HG02970 (cell line): ENCODE data around the gene KIAA0930.
A peak's percentile ranks its signal among the peaks of the same experiment; 100 is the strongest.
"Not testable (repeated sequence)": the region's sequence is repeated elsewhere in the genome, so short reads cannot be mapped to it uniquely, and the experiment has no call there.

Source experiments
- ATAC-seq: cut with Tn5 transposase; IDR thresholded peaks from one replicate; pipeline ENCODE4 v1.9.1; 2021; ENCODE audit warnings: mild to moderate bottlenecking, moderate library complexity, moderate number of reproducible peaks; ENCODE audit not compliant: unreplicated experiment, low FRiP score

The KIAA0930 gene

DNA sequence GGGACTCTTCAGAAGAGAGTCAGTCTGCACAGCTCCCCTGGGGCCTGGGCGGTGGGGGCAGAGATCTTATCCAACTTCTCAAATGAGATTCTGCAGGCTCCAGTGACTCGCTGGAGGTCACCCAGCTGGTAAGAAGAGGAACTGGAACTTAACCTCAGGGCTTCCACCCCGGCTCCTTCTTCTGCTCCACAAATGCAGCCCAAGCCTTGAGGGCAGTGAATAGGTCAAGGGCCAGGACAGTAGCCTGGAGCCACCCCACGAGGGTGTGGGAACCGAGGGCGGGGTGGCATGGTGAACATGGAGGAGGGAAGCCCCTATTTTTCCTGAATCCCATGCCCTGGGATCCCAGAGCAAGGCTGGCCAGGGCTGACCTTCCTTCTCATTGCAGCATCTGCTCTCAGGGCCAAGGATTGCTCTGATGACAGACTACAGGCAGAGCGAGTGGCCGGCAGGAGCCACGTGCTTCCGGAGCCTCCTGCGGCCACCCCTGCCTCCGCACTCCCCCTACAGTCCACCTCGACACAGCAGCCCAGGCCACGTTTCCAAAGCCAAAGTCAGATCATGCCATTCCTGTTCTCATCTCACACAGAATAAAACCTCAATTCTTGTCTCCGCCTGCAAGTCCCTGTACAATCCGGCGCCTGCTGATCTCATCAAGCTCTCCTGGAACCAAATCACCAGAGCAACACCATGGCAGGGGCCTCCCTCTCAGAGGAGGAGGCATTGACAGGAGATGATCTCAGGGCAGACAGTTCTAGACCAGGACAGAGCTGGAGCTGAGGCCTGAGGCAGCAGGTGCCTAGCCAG lies 23.0 kb upstream of the KIAA0930 start:
- ATAC-seq = peak; percentile 51

DNA sequence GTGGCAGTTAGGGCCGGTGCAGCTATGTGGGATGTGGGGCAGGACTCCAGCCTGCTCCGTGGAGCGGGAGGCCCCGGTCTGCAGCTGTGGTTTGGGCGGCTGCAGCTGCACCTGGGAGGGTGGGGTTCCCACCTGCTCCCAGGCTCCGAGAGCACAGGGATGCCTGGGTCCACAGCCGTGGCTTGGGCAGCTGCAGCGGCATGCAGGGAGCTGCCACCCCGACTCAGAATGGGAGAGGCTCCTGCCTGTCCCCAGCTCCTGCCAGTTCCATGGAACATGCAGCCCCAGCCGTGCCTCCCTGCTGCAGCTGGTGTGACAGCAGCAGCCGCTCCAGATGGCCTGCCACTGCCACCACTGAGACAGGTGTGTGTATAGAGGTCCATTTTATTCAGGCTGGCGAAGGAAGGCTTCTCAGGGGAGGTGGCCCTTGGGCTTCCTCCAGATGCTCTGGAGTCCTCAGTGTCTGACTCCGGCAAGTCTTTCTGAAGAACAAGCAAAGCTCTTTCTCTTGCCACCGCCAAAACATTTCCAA lies 22.3 kb upstream of the KIAA0930 start:
- peak; percentile 11 for ATAC-seq

DNA sequence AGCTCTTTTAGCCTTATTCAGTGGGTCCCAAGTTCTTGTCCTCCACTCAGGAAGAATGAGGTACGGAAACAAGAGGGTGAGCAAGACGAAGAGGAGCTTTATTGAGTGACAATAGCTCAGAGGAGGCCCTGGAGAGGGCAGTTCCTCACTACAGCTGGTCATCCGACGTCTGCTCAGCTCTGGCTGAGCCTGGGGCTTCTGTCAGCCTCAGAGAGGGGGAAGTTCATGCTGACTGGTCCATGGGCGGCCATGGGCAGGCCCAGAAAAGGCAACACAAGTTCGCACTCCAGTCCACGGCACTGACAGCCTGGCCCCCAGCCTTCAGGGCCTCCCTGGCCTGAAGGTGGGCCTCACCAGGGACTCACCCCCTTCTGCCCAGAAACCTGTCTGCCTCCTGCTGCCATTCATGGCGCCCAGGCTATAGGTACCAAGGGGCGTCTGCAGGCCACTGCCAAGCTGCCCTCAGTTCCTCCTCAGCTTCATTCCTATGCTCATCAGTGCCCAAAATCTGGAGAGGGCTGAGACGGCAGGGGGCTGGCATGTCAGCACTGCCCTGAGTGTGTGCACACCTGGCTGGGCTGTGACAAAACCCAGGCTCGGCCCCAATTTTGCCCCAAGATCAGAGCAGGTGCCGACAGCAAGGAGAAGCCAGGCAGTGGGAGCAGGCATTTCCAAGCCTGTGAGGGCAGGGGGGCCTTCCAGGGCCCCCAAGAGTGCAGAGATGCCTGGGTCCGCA lies 21.7 kb upstream of the KIAA0930 start:
- ATAC-seq = no peak

DNA sequence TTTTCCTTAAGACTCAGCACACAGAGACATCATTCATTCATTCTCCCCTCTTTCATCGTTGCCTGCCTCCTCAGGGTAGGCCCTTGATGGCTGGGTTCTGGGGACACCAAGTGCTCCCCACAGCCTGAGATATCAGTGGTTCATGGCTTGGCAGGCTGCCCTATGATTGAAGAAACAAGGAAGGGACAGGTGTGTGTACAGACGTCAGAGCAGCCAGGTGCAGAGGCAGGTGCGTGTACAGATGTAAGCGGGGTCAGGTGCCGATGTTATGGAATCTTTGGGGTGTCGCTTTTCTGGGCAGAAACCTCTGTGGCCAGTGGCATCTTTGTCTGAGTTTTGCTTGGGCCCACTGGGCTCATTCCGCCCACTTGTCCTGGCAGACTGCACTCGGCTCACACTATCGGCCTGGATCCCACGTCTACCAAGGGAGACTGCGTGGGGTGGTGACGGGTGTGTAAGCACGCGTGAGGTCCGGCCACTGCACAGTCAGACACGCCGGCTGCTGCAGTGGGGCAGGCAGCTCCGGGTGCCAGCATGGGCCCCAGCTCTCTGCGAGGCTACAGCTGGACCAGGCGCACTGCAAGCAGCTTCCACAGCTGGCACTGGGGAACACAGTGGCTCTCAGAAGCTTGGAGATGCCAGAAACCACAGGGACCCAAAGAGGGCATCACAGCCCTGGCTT lies 20.9 kb upstream of the KIAA0930 start:
- no peak for ATAC-seq

DNA sequence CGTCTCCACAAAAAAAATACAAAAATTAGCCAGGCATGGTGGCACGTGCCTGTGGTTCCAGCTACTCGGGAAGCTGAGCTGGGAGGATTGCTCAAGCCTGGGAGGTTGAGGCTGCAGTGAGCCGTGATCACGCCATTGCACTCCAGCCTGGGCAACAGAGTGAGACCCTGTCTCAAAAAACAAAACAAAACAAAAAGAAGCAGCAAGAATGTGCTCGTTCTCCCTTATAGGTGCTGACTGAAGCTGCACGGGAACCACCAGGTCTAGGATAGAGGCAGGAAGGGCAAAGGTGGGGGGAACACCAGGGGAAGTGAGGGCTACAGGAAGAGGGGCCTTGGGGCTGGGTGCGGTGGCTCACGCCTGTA lies 19.7 kb upstream of the KIAA0930 start:
- ATAC-seq = not testable (repeated sequence)

DNA sequence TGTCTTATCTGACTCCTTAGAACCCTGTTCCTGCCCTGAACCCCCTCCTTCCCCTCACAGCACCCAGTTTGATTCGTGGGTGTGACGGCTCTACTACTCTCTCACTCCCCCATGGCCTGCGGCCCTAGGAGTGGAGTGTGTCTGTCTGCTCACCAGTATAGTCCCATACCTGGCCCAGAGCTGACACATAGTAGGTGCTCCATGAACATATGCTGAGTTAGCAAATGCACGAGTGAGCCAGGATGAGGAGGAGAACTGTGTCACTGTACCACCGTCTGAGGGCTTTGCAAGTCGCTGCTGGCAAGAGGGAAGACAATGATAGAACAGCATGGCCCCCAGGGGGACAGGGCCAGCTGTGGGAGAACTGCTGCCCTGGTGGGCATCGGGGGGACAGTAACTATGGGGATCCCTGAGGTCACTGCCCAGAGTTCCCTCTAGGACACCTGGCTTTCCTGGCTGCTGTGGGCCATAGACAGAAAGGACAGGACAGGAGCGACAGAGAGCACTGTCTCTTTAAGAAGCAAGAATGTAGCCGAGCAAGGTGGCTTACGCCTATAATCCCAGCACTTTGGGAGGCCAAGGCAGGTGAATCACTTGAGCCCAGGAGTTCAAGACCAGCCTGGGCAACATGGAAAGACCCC lies 19.2 kb upstream of the KIAA0930 start:
- no peak for ATAC-seq

DNA sequence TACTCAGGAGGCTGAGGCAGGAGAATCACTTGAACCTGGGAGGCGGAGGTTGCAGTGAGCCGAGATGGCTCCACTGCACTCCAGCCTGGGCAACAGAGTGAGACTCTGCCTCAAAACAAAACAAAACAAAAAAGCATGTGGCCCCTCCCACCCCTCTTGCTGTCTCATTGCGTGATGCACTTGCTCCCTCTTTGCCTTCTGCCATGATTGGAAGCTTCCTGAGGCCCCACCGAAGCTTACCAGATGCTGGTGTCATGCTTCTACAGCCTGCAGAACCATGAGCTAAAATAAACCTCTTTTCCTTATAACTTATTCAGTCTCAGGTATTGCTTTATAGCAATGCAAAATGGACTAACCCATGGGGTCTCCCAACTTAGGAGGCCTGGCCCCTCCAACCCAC lies 17.2 kb upstream of the KIAA0930 start:
- ATAC-seq = not testable (repeated sequence)

DNA sequence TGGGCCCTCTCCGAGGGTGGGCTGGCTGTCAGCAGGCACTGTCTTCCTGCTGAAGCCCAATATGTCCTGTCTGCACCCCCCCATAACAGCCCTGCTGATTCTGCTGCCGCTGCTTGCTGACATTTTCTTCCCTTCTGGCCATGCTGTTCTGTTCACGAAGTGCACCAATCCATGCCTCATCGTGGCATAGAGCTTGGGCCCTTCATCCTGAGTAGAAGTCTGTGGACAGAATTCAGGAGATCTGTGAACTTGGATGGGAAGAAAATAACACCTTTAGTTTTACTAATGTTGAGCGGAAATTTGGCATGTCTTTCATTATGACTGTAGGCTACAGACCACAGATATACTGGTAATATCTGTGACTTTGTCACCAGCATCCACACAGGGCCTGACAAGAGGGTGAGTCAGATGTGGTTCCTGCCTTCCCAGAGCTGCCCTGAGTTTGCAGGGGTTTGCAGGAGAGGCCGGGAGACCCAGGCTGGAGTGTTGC lies 14.1 kb upstream of the KIAA0930 start:
- ATAC-seq = no peak

DNA sequence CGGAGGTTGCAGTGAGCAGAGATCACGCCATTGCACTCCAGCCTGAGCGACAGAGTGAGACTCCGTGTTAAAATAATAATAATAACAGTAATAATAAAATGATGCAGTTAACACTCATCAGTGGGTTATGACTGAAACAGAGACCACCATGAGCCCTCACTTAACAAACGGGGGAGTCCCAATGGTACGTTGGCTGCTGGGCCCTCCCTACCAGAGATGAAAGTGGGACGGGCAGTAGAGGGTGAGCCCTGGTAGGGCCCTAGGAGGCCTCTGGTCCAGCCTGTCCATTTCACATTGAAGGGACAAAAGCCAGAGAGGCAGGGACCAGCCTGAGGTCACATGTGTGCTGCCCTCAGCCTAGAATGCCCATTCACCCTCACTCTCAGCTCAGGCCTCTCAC lies 13.7 kb upstream of the KIAA0930 start:
- no peak for ATAC-seq

DNA sequence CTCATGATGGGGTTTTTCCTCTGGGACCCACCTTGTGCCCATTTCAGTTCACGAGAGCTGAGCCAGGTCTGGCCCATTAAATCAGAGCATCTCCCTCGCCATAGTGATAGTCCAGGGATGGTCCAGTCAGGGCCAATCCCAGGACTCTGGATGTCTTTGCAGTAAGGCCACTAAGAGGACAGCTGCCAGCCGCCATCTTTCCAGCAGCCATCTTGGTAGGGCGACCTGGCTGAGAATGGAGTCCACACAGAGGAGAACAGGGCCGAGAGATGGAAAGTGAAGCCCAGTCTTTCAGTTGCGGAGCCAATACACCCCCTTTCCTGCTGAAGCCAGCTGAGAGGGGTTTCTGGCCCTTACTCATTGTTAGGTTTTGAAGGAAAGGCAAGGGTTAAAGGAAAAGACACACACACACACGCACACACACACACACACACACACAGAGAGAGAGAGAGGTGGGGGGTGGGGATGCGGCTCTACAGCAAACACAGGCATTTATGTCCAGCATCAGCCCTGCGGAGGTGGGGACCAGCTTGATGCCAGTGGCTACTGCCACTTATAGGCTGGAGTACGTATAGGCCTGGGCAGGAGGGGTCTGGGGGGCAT lies 12.4 kb upstream of the KIAA0930 start:
- no peak for ATAC-seq

DNA sequence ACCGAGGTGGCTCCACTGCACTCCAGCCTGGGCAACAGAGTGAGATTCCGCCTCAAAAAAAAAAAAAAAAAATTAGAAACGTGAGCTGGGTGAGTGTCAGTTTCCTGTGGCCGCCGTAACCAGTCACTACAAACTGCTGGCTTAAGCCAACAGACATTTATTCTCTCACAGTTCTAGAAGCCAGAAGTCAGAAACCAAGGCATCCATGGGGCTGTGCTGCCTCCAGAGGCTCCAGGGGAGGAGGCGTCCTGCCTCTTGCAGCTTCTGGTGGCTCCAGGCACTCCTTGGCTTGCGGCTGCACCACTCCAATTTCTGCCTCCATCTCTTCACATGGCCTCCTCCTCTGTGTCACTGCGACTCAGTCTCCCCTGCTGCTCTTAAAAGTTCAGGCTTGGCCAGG lies 11.1 kb upstream of the KIAA0930 start:
- ATAC-seq = no peak

DNA sequence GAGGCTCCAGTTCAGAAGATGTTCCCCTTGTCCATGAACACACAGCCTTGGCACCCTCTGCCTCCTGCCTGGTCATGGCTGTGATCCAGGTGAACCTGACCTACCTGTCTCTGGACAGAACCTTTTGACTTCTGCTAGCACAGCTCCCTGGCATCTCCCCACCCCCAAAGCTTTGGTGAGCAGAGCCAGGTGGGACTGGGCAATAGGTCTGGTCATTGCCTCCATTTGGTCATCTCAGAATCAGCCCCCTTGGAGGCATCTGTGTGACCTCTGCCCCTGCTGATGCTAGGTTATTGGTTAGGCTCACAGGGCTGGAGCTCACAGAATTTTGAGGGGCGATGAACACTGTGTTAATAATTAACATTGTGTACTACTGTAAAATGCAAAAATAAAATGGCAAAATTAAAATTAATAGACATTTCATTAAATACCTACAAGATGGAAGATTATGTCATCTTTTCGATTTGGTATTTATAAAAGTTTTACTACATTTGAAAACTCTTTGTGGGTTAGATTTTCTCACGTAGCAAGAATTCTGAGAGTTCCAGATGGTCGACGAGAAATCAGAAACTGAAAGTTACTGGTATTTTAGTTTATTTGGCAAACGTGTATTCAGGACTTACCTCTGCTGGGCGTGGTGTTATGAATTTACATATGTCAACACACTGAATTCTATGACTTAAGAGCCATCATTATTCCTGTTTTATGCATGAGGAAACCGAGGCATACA lies 8.3 kb upstream of the KIAA0930 start:
- no peak for ATAC-seq

DNA sequence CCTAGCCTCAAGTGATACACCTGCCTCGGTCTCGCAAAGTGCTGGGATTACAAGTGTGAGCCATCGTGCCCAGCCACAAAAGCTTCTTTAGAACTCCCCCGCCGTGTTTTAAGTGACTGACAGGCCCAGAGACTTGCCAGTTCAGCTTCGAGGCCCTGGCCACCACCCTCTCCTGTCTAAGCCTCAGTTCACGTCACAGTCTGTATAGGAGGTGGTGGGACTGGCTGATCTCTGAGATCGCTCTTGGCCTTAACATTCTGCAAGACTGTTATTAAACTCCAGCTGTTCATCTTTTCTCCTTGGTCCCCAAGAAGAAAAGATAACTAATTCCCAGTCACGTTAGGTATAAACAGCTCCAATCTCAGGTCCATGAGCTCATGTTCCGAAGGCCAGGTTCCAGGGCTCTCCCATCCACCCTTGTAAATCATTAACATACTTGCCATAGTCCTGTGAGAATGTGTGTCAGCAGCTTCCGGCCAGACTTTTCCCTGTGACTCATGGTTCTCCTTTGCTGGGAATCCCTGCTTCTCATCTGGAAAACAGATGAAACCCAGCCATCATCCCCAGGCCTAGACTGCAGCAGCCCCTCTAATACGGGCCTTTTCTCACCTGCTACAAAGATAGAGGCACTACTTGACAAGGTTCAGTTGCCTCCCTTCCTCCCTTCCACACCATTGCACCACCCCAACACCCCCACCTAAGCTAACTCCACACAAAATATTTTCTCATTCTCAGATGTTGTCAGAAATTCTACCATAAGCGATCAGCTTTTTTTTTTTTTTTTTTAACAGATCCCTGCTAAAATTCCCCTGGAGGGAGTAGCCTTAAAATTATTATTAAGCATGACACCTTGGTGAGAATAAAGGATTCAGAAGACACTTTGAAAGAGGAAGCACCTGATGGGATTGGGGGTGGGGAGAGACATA lies 5.6 kb upstream of the KIAA0930 start:
- ATAC-seq = no peak

DNA sequence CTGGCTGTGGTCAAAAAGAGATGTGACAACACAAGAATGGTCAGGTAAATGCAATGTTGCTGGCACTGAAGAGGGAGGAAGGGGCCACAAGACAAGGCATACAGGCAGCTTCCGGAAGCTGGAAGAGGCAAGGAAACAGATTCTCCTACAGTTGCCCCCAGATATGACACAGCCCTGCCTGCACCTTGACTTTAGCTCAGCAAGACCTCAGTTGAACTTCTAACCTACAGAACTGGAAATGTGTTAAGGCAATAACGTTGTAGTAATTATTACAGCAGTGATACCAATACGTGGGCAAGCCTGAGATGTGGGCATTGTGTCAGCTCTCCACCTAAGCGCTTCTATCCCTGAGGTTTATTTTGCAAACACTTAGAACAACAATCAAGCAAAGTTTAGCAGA lies 4.2 kb upstream of the KIAA0930 start:
- no peak for ATAC-seq

DNA sequence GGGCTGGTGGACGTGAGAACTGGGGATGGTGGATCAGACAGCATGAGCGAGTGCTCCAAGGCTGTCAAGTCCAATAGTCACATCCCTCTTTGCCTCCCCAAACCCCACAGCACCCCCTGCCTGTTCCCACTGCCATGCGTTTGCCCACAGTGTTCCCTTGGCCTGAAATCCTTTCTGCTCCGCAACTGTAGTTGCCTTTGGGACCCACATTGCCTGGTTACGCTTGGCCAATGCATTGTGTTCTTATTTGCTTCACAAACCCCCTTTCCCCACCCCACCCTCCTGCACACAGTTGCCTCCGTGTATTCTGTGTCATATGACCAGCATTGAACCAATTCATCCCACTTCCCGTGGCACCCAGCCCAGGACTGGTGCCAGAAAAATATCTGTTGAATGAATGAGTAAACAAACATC lies 2.1 kb upstream of the KIAA0930 start:
- no peak for ATAC-seq

DNA sequence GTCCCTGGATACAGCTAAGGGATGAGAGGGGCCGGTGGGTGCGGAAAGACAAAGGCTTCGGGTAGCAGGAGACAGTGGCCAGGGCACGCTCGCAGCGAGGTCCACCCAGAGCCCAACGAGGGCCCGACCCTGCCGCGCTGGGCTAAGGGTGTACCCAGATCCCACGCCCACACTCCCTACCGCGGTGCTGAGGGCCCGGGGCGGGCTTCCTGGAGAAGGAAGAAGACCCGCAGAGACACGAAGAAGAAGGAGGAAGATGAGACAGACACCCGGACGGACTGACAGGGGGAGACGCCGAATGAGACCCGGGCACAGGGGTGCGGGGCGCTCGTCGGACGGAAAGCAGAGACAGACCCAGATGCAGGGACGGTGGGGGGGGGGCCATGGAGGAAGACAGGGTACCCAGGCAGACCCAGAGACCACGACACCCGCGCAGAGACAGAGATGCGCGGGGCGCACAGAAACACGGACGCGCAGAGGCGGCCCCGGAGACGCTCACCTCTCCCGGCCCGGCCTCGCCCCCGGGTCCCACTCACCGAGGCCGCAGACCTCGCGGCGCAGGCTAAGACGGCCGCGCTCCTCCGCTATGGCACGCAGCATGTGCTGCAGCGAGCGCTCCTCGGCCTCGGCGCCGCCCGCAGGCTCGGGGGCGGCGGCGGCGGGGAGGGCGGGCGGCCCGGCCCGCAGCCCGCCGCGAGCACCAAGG lies 437 bp downstream of the KIAA0930 start:
- no peak for ATAC-seq

DNA sequence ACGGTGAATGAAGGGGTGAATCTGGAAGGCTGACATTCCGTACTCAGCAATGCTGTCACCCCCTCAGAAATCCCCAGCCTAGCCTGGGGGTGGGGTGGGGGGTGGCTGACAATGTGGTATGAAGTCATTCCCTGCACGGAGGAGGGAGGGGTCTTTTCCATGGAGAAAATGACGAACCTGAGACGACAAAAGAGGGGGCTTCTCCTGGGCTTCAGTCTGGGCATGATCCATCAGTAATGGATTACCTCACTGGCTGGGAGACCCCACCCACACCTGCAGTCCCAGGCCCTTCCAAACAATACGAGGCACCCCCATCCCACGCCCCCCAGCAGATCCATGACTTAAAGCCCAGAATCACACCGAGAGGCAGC lies 1.0 kb downstream of the KIAA0930 start:
- ATAC-seq = no peak
